SU-DHL-6 (cell line): ENCODE results near the gene LRATD1.

ENCODE experiments used
- H2AFZ ChIP-seq: fragments of 200-600 bp; sonication (generic); 2 replicates; pipeline ENCODE4 v1.6.1; 2014; ENCODE audit warnings: low read depth, mild to moderate bottlenecking, moderate library complexity, mixed read lengths, antibody characterized with exemption, low read length; ENCODE audit not compliant: severe bottlenecking
- H3F3A ChIP-seq: fragments of 200-600 bp; shearing (Covaris generic); 2 replicates; pipeline ENCODE4 v1.6.0; 2016; ENCODE audit warnings: antibody characterized with exemption, mild to moderate bottlenecking; ENCODE audit not compliant: insufficient read depth
- H3K27ac ChIP-seq: fragments of 200-600 bp; sonication (generic); 2 replicates; pipeline ENCODE4 v1.5.1; 2016; ENCODE audit warnings: low read depth, mild to moderate bottlenecking, low read length, moderate library complexity, mixed read lengths
- H3K27me3 ChIP-seq: fragments of 200-600 bp; sonication (generic), shearing (Covaris generic); 2 replicates; pipeline ENCODE4 v1.6.0; 2014; ENCODE audit warnings: mild to moderate bottlenecking, low read length
- H3K36me3 ChIP-seq: fragments of 200-600 bp; sonication (generic); 2 replicates; pipeline ENCODE4 v1.6.1; 2014; ENCODE audit warnings: mild to moderate bottlenecking, low read length, mixed read lengths
- H3K4me2 ChIP-seq: fragments of 300-600, 200-600 bp; shearing (Covaris generic), sonication (generic); 2 replicates; pipeline ENCODE4 v1.6.0; 2014; ENCODE audit warnings: low read length, low read depth, mild to moderate bottlenecking; ENCODE audit not compliant: poor library complexity, severe bottlenecking
- H3K4me3 ChIP-seq: fragments of 200-600 bp; sonication (generic); 2 replicates; pipeline ENCODE4 v1.5.1; 2014; ENCODE audit warnings: antibody characterized with exemption, low read length, mild to moderate bottlenecking, mixed read lengths; ENCODE audit not compliant: insufficient read depth, poor library complexity, severe bottlenecking
- H3K79me2 ChIP-seq: fragments of 200-600 bp; sonication (generic); 2 replicates; pipeline ENCODE4 v1.6.1; 2014; ENCODE audit warnings: mild to moderate bottlenecking, low read length, moderate library complexity; ENCODE audit not compliant: insufficient read depth
- H3K9ac ChIP-seq: fragments of 200-600 bp; sonication (generic); 2 replicates; pipeline ENCODE4 v1.7.0; 2014; ENCODE audit warnings: mild to moderate bottlenecking, low read length
- H3K9me2 ChIP-seq: fragments of 200-600 bp; sonication (generic); replicated peaks from 2 replicates; pipeline ENCODE4 v1.6.1; 2014; ENCODE audit warnings: low read length; ENCODE audit not compliant: insufficient read depth
- H3K9me3 ChIP-seq: fragments of 200-600 bp; sonication (generic); 2 replicates; pipeline ENCODE4 v1.6.1; 2014; ENCODE audit warnings: low read length, mixed read lengths; ENCODE audit not compliant: insufficient read depth
- H4K20me1 ChIP-seq: fragments of 200-600 bp; sonication (generic); 2 replicates; pipeline ENCODE4 v1.6.1; 2014; ENCODE audit warnings: low read depth, mild to moderate bottlenecking, antibody characterized with exemption, low read length, moderate library complexity, mixed read lengths
- EZH2phosphoT487 ChIP-seq: fragments of 200-600 bp; sonication (generic), shearing (Covaris generic); conservative IDR thresholded peaks from 2 replicates; pipeline ENCODE4 v1.6.1; 2018; ENCODE audit warnings: mild to moderate bottlenecking, antibody characterized with exemption, low read length, moderate library complexity, mixed read lengths
- TF ChIP-seq, protein P1 (sequence below): fragments of 200-600 bp; sonication (generic); IDR thresholded peaks from one replicate; pipeline ENCODE4 v1.5.1; 2017; ENCODE audit warnings: antibody characterized with exemption, mild to moderate bottlenecking, low read length, moderate library complexity; ENCODE audit not compliant: insufficient read depth, poor library complexity, severe bottlenecking

The LRATD1 gene

DNA sequence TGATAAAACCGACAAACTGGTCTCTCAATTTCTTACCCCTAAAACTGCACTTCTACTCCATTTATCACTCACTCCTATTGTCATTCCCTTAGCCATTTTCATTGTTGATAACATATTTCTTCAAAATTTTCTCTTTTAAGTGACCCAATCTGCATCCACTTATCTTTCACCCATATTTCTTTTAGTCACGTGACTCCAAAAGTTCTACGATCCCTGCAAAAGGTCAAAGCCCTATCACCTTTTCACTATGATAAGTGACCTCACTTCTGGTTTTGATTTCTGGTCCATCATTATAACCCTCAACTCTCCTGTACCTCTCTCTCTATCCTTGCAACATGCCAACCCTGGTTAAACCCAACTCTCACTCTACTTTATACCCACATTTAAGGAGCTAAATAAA, 49.1 kb downstream of the LRATD1 start:
- H3K27me3 ChIP-seq: no peaks in the 10 kb centered on the region
- no peaks in the 10 kb centered on the region for H3F3A ChIP-seq
- H4K20me1 ChIP-seq: no peaks in the 10 kb centered on the region
- no peak overlapping the region for H3K9ac ChIP-seq
- no peaks in the 10 kb centered on the region for H3K9me2 ChIP-seq
- no peak overlapping the region for H3K4me3 ChIP-seq
- no peak overlapping the region for H2AFZ ChIP-seq
- no peaks in the 10 kb centered on the region for H3K79me2 ChIP-seq
- no peaks in the 10 kb centered on the region for H3K9me3 ChIP-seq
- H3K27ac ChIP-seq: no peak overlapping the region
- H3K4me2 ChIP-seq: no peak overlapping the region
- H3K36me3 ChIP-seq: no peaks in the 10 kb centered on the region
- TF ChIP-seq, protein P1, sequence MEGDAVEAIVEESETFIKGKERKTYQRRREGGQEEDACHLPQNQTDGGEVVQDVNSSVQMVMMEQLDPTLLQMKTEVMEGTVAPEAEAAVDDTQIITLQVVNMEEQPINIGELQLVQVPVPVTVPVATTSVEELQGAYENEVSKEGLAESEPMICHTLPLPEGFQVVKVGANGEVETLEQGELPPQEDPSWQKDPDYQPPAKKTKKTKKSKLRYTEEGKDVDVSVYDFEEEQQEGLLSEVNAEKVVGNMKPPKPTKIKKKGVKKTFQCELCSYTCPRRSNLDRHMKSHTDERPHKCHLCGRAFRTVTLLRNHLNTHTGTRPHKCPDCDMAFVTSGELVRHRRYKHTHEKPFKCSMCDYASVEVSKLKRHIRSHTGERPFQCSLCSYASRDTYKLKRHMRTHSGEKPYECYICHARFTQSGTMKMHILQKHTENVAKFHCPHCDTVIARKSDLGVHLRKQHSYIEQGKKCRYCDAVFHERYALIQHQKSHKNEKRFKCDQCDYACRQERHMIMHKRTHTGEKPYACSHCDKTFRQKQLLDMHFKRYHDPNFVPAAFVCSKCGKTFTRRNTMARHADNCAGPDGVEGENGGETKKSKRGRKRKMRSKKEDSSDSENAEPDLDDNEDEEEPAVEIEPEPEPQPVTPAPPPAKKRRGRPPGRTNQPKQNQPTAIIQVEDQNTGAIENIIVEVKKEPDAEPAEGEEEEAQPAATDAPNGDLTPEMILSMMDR: no peak
- TF ChIP-seq EZH2phosphoT487: no peak
